ENCODE data around the gene GLT8D2. TPM values are rescaled to one million over a fixed set of nuclear protein-coding genes. Genes with fewer than 3 reads are reported as not detected.
A peak's percentile ranks its signal among the peaks of the same experiment; 100 is the strongest.

GLT8D2 gene
- total RNA-seq, 2 donors from 2014 or later: 30.4 to 45.2 TPM

DNA sequence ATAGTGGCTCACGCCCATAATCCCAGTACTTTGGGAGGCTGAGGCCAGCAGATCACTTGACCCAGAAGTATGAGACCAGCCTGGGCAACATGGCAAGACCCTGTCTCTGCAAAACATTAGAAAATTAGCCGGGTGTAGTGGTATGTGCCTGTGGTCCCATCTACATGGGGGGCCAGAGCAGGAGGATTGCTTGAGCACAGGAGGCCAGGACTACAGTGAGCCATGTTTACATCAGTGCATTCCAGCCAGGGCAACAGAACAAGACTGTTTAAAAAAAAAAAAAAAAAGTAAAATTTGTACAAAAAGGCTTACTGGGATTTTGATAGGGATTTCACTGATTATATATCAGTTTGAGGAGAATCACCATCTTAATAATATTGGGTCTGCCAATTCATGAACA lies 22.1 kb upstream of the GLT8D2 start:
- no peak for ATAC-seq (ENCODE audit: insufficient number of reproducible peaks, low FRiP score, low read depth)
- Histone ChIP-seq H3K4me3 (no peak overlapping the region), H3K36me3 (peaks cover 5% of the 10 kb centered on the region), H3K27ac (no peak overlapping the region), H3K4me1 (ENCODE audit: control insufficient read depth in 1 of 2, low read depth in 2 of 2) (peaks cover 0 to 8% of the 10 kb centered on the region in 2 donors), H3K27me3 (replicated peaks; ENCODE audit: insufficient read depth) (no peaks in the 10 kb centered on the region), H3K9me3 (no peaks in the 10 kb centered on the region)
- TF ChIP-seq, protein P1, sequence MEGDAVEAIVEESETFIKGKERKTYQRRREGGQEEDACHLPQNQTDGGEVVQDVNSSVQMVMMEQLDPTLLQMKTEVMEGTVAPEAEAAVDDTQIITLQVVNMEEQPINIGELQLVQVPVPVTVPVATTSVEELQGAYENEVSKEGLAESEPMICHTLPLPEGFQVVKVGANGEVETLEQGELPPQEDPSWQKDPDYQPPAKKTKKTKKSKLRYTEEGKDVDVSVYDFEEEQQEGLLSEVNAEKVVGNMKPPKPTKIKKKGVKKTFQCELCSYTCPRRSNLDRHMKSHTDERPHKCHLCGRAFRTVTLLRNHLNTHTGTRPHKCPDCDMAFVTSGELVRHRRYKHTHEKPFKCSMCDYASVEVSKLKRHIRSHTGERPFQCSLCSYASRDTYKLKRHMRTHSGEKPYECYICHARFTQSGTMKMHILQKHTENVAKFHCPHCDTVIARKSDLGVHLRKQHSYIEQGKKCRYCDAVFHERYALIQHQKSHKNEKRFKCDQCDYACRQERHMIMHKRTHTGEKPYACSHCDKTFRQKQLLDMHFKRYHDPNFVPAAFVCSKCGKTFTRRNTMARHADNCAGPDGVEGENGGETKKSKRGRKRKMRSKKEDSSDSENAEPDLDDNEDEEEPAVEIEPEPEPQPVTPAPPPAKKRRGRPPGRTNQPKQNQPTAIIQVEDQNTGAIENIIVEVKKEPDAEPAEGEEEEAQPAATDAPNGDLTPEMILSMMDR (IDR thresholded peaks at IDR 0.05): no peak
- no peak for DNase-seq (ENCODE audit: low spot score)

- peak overlapping the region; percentile 87 for H3K4me3 ChIP-seq
- peaks cover 8 to 32% of the 10 kb centered on the region in 2 donors for H3K4me1 ChIP-seq (ENCODE audit: control insufficient read depth in 1 of 2, low read depth in 2 of 2)
- no peak for DNase-seq (ENCODE audit: low spot score)
- no peaks in the 10 kb centered on the region for H3K9me3 ChIP-seq
- ATAC-seq (ENCODE audit: insufficient number of reproducible peaks, low FRiP score, low read depth): no peak
- TF ChIP-seq, protein P1 (IDR thresholded peaks at IDR 0.05): no peak
- peak overlapping the region; percentile 78 to 89 for H3K27ac ChIP-seq
- no peaks in the 10 kb centered on the region for H3K27me3 ChIP-seq (replicated peaks; ENCODE audit: insufficient read depth)
- H3K36me3 ChIP-seq: no peaks in the 10 kb centered on the region
Measured at GRCh38 chr12:104064842-104065427, 14.9 kb upstream of the GLT8D2 start.

GRCh38 chr12:104064031-104064841 lies 14.2 kb upstream of the GLT8D2 start, which contains the start of gene HCFC2:
TSS of gene HCFC2 (plus strand) at chr12:104064531. CDS start at chr12:104064561, 30 bp downstream.
- TF ChIP-seq, protein P1 (IDR thresholded peaks at IDR 0.05): no peak
- peak within 1 kb of the TSS; percentile 87 for H3K4me3 ChIP-seq

GRCh38 chr12:104063712-104064030 lies 13.7 kb upstream of the GLT8D2 start:
- peak overlapping the region; percentile 87 for H3K4me3 ChIP-seq
- ATAC-seq (ENCODE audit: insufficient number of reproducible peaks, low FRiP score, low read depth): peak; percentile 61

More at GRCh38 chr12:104064031-104064841, 14.2 kb upstream of the GLT8D2 start, which contains the start of gene HCFC2:
- peak; percentile 92 for ATAC-seq (ENCODE audit: insufficient number of reproducible peaks, low FRiP score, low read depth)
- Histone ChIP-seq H3K27ac (peak within 1 kb of the TSS; percentile 78 to 89), H3K4me1 (ENCODE audit: control insufficient read depth in 1 of 2, low read depth in 2 of 2) (peaks cover 8 to 32% of the 10 kb centered on the region in 2 donors), H3K27me3 (replicated peaks; ENCODE audit: insufficient read depth) (no peaks in the 10 kb centered on the region), H3K36me3 (no peaks in the 10 kb centered on the region), H3K9me3 (no peaks in the 10 kb centered on the region)
- peak; percentile 76 for DNase-seq (ENCODE audit: low spot score)

DNA sequence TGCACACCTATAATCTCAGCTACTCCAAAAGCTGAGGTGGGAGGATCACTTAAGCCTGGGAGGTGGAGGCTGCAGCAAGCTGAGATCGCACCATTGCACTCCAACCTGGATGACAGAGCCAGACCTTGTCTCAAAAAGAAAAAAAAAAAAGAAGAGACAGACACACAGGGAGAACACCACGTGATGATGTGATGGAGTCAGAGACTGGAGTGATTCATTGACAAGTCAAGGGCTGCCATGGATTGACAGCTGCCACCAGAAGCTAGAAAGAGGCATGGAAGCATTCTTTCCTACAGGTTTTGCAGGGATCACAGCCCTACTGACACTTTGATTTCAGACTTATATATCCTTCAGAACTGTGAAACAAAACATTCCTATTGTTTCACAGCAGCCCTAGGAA lies 10.8 kb upstream of the GLT8D2 start:
- ATAC-seq (ENCODE audit: insufficient number of reproducible peaks, low FRiP score, low read depth) (no peak), DNase-seq (ENCODE audit: low spot score) (no peak)
- H3K4me3 ChIP-seq: no peak overlapping the region
- TF ChIP-seq, protein P1 (IDR thresholded peaks at IDR 0.05): no peak
- H3K27ac ChIP-seq: no peak overlapping the region
- no peaks in the 10 kb centered on the region for H3K27me3 ChIP-seq (replicated peaks; ENCODE audit: insufficient read depth)
- H3K36me3 ChIP-seq: no peaks in the 10 kb centered on the region
- no peaks in the 10 kb centered on the region for H3K9me3 ChIP-seq
- peaks cover 8 to 21% of the 10 kb centered on the region in 2 donors for H3K4me1 ChIP-seq (ENCODE audit: control insufficient read depth in 1 of 2, low read depth in 2 of 2)

More at GRCh38 chr12:104063712-104064030, 13.7 kb upstream of the GLT8D2 start:
- H3K4me1 ChIP-seq (ENCODE audit: control insufficient read depth in 1 of 2, low read depth in 2 of 2): peaks cover 8 to 32% of the 10 kb centered on the region in 2 donors
- peak overlapping the region; percentile 78 to 89 for H3K27ac ChIP-seq
- DNase-seq (ENCODE audit: low spot score): no peak
- H3K36me3 ChIP-seq: no peaks in the 10 kb centered on the region
- H3K27me3 ChIP-seq (replicated peaks; ENCODE audit: insufficient read depth): no peaks in the 10 kb centered on the region
- no peaks in the 10 kb centered on the region for H3K9me3 ChIP-seq
- TF ChIP-seq, protein P1 (IDR thresholded peaks at IDR 0.05): no peak
